Measurements from ENCODE around the gene OLFML3.
"Not testable (repeated sequence)": the region's sequence is repeated elsewhere in the genome, so short reads cannot be mapped to it uniquely, and the experiment has no call there.

Gene OLFML3

DNA sequence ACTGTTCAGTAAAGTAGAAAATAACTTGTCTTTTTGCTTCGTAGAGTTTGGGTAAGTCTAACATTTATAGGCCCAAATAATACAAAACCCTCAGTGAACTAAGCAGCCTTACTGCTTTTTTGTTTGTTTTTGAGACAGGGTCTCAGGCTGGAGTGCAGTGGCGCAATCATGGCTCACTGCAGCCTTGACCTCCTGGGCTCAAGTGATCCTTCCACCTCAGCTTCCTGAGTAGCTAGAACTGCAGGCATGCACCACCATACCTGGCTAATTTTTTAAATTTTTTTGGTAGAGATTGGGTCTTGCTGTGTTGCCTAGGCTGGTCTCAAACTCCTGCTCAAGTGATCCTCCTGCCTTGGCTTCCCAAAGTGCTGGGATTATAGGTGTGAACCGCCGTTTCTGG, 31.1 kb upstream of the OLFML3 start:
- DNase-seq (ENCODE audit: low spot score), result not testable (repeated sequence)

DNA sequence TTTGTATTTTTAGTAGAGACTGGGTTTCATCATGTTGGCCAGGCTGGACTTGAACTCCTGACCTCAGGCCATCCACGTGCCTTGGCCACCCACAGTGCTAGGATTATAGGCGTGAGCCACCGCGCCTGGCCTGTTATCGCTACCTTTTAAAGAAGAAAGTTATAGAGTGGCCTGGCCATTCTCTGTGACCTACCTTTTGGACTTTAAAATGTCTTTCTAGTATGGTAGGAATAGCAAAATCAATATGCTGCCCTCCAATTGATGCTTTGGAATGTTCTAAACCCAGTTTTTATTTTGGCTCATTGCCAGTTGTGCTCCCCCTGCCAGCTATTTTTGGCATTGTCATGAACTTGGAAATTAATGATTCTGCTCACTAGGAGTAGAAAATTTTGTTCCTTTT, 30.3 kb upstream of the OLFML3 start:
- no peak for DNase-seq (ENCODE audit: low spot score)

DNA sequence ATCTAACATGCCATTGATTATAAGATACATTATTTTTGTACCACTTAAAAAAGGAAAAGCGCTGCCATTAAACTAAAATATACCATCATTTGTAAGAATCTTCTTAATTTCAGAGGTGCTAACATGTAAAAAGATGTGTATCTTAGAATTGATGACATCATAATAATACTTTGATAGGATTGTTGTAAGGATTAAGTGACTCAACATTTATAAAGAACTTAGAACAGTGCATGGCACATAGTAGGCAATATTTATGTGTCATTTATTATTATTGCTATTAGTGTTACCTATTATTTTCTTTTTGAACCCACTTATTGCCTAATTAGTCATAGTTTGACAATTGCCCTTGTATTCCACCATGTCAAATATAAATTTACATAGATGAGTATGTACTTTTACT, 28.4 kb upstream of the OLFML3 start:
- no peak for DNase-seq (ENCODE audit: low spot score)

DNA sequence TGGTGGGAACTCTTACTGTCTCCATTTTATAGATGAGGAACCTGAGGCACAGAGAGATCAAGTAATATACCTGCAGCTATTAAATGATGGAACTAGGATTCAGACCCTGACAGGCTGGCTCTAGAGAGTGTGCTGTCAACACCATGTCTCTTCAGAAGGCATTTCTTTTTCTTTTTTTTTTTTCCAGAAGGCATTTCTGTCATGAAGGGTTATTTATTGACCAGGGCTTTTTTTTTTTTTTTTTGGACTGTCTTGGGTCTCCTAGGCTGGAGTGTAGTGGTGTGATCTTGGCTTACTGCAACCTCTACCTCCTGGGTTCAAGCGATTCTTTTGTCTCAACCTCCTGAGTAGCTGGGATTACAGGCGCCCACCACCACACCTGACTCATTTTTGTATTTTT, 27.6 kb upstream of the OLFML3 start:
- DNase-seq (ENCODE audit: low spot score), result no peak

DNA sequence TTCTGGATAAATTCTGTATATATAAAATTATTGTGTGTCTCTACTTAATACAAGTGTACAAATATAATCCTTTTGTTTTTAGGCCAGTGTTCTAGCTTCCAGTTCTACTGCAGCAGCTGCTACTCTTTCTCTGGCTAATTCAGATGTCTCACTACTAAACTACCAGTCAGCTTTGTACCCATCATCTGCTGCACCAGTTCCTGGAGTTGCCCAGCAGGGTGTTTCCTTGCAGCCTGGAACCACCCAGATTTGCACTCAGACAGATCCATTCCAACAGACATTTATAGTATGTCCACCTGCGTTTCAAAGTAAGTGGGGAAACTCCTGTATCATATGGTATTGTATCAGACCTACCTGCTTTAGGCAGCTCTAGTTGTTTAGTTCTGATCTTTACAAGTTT, 21.3 kb upstream of the OLFML3 start:
- DNase-seq (ENCODE audit: low spot score), result no peak

DNA sequence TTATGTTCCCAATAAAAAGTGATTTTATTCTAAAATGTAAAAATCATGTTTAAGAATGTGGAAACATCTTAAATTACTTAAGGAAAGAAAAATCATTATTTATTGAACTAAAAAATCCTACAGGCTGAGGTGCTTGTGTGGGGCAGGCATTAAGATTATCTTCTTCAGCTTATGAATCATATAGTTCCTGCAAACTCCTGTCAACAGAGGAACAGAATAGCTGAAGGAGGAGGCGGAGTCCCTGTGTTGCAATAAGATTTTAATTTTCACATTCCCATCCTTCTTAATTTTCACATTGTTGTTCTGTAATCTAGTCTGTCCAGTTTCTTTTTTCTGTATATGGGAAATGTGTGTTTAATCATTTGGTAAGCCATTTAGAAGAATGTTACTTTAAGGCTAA, 20.6 kb upstream of the OLFML3 start:
- no peak for DNase-seq (ENCODE audit: low spot score)

DNA sequence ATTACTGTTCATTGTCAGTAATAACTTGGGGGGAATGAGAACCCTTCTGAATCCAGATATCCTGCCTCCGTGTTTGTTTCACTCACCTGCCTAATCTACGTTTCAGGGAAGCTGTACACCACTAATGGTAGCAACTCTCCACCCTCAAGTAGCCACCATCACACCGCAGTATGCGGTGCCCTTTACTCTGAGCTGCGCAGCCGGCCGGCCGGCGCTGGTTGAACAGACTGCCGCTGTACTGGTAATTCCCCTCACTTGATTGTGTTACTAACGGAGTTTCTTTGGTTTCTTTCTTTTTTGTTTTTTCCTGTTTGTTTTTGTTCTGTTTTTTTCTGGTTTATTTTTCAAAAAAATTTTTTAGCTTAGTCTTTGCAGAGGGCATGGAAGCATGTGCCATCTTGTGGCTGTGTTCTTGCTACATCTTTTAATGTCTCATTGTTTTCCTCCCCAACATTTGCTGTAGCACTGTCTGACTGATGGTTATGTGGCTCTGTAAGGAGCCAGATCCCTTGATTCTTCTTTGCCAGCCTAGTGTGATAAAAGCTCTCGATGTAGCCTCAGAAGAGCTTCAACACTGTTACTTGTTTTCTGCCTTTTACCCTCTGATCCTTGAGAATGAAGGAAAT, 15.9 kb upstream of the OLFML3 start:
- no peak for DNase-seq (ENCODE audit: low spot score)

DNA sequence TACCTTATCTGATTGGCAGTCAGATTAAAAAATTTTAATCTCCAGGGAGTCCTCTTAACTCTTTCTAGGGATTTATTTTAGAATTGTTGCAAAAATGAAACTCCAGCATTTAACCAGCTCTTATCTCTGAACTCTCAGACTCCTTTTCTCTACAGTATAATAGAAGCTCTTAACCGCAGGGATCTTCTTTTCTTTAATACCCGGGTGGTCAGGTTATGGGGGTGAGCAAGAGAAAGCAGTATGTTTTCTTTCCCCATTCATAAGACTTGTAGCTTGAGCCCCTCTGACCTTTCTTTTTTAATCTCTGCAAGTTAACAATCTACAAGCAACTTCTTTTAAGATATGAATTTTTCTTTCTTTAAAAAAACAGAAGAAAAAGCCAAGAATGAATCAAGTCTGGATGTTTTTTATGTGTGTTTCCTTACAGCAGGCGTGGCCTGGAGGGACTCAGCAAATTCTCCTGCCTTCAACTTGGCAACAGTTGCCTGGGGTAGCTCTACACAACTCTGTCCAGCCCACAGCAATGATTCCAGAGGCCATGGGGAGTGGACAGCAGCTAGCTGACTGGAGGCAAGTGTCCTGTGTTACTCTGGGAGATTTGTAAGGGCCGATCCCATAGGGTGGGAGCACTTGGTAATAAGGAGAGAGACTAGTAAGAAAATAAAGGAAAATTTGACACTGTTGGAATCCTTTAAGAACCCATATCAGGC, 13.4 kb upstream of the OLFML3 start:
- DNase-seq (ENCODE audit: low spot score), result no peak

DNA sequence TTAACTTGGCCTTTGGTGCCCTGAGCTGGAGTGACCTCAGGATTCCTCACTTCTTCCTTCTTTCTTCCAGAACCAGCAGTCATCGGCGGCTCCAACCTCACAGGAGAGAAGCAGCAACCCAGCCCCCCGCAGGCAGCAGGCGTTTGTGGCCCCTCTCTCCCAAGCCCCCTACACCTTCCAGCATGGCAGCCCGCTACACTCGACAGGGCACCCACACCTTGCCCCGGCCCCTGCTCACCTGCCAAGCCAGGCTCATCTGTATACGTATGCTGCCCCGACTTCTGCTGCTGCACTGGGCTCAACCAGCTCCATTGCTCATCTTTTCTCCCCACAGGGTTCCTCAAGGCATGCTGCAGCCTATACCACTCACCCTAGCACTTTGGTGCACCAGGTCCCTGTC, 6.3 kb upstream of the OLFML3 start:
- DNase-seq (ENCODE audit: low spot score), result no peak

DNA sequence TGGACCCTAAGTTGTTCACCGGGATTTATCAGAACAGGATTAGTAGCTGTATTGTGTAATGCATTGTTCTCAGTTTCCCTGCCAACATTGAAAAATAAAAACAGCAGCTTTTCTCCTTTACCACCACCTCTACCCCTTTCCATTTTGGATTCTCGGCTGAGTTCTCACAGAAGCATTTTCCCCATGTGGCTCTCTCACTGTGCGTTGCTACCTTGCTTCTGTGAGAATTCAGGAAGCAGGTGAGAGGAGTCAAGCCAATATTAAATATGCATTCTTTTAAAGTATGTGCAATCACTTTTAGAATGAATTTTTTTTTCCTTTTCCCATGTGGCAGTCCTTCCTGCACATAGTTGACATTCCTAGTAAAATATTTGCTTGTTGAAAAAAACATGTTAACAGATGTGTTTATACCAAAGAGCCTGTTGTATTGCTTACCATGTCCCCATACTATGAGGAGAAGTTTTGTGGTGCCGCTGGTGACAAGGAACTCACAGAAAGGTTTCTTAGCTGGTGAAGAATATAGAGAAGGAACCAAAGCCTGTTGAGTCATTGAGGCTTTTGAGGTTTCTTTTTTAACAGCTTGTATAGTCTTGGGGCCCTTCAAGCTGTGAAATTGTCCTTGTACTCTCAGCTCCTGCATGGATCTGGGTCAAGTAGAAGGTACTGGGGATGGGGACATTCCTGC, 3.9 kb upstream of the OLFML3 start:
- DNase-seq (ENCODE audit: low spot score), result no peak

DNA sequence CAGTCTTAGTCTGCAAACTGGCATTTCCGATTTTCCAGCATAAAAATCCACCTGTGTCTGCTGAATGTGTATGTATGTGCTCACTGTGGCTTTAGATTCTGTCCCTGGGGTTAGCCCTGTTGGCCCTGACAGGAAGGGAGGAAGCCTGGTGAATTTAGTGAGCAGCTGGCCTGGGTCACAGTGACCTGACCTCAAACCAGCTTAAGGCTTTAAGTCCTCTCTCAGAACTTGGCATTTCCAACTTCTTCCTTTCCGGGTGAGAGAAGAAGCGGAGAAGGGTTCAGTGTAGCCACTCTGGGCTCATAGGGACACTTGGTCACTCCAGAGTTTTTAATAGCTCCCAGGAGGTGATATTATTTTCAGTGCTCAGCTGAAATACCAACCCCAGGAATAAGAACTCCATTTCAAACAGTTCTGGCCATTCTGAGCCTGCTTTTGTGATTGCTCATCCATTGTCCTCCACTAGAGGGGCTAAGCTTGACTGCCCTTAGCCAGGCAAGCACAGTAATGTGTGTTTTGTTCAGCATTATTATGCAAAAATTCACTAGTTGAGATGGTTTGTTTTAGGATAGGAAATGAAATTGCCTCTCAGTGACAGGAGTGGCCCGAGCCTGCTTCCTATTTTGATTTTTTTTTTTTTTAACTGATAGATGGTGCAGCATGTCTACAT, 2.5 kb upstream of the OLFML3 start:
- peak; percentile 17 for DNase-seq (ENCODE audit: low spot score)

DNA sequence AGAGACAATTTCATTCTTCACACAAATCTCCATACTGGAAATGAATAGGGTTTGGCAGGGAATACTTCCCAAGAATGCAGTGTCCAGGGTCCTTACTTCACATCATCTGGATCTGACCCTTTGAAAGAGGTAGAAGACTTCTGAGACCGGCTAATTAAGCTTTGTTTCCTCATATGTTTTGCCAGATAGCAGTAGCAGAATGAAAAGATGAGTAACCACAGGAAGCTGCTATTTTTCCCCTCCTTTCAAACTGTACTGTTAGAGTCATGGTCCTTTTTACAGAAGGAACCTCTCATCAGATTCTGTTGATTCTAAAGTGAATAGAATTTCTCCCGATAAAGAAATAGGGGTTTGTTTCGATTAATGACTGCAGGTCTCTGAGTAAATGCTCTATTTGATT, 1.4 kb upstream of the OLFML3 start:
- DNase-seq (ENCODE audit: low spot score), result no peak

DNA sequence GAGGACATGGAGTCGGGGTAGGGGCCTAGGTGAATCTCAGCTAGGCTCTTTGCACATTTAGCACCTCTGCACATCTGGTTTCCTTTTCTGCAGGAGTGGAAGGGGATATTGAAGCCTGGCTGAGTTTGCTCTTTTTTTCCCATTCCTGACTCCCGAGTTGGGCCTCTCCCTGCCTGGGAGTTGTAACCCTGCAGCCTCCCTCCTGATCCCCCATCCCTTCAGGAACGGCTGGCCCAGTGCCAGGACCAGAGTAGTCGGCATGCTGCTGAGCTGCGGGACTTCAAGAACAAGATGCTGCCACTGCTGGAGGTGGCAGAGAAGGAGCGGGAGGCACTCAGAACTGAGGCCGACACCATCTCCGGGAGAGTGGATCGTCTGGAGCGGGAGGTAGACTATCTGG, 836 bp downstream of the OLFML3 start:
- DNase-seq (ENCODE audit: low spot score), result peak; percentile 61

DNA sequence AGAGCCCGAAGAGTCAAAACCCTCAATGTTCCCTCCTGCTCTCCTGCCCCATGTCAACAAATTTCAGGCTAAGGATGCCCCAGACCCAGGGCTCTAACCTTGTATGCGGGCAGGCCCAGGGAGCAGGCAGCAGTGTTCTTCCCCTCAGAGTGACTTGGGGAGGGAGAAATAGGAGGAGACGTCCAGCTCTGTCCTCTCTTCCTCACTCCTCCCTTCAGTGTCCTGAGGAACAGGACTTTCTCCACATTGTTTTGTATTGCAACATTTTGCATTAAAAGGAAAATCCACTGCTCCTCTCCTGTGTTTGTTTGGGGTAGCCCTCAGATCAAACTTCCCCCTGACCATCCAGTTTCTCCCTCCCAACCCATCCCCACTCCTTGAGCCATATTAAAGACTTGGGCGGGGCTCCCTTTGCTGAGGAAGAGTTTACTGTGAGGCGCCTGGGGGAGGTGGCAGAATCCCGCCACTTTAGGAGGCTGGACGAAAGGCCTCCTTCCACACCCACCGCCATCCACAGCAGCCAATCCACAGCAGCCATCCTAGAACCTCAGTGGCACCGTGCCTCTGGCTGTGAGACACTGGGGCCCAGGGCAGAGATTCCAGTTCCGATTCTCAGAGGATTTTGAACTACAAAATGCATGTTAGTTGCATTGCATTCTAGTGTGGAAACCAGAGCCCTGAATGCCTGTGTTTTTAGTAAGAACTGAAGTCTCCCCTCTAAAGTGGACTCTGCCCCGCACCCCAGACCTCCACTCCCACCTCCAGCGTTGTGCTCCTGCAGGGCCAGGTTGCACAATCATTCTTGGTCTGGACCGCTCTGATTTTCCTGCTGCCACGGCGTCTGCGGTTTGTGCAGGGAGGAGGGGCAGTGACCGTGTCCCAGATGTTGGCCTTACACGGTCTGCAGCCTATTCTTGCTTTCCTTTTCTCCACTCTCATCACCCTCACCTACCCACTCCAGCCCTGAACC, 3.0 kb downstream of the OLFML3 start:
- peak; percentile 46 for DNase-seq (ENCODE audit: low spot score)

DNA sequence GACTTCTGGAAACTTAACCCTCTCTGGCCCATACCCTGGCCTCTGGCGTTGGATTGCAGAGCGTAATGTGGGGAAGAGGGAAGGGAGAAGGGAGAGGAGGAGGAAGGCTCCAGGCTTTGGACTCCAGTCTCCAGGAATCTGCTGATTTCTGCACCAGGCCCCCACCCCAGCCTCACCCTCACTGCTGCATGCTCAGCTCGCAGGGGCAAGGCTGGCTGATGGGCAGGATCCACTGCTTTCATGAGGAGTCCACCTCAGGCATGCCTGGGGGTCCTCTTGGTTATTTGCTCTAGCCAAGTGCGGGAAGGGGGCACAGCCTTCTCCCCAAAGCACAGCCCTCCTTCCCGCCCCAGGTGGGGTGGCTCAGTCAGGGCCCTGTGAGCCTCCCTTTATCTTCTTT, 3.7 kb downstream of the OLFML3 start:
- DNase-seq (ENCODE audit: low spot score), result no peak

DNA sequence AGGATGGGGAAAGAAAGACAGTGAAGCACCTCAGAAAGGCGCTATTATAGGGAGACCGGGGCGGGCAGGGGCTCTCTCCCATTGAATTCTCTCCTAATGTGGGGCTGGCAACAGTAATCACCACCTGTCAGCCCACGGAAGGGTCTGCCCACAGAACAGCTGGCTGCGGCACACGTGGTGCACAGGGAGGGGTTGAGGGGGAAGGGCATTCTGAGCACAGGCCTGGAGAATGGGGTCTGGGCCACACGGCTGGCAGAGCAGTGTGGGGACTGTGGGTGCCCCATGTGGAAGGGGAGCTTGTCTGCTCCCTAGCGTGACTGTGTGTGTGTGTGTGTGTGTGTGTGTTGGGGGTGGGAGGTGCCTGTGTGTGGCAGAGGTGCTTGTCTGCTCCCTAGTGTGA, 4.1 kb downstream of the OLFML3 start:
- DNase-seq (ENCODE audit: low spot score), result peak; percentile 34

DNA sequence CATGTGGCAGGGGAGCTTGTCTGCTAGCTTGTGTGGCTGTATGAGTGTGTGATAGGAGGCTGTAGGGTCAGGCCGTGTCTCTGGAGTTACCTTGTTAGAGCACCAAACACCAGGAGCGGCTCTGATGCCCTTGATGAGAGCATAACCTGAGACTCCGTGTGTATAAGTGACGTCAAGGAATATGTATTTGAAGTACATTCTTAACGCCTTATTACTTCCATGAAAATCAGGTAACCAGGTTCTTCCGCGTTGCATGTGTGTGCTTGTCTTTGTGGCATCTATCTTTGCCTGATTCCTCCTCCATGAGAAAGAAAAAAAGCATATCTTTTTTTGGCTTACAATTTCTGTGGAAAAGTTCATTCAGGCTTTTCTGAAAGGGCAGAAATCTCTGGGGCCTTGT, 4.6 kb downstream of the OLFML3 start:
- DNase-seq (ENCODE audit: low spot score), result no peak

DNA sequence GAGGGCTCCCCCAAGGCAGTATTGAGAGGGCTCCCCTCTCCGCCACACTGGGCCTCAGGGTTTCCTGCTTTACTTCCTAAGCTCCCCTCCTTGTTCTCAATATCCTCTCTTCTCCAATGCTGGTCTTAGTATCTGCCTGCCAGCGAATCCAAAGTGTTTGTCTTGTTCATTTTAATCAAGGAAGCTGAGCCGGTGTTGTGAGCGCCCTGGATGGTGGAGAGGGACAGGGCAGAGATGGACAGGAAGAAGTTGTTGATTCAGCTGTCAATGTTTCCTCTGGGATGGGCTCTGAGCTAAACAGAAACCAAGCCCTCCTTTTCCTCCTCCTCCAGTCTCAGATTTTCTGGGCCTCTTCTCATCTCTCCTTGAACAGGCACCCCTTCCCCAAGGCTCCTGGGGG, 5.4 kb downstream of the OLFML3 start:
- DNase-seq (ENCODE audit: low spot score), result no peak

DNA sequence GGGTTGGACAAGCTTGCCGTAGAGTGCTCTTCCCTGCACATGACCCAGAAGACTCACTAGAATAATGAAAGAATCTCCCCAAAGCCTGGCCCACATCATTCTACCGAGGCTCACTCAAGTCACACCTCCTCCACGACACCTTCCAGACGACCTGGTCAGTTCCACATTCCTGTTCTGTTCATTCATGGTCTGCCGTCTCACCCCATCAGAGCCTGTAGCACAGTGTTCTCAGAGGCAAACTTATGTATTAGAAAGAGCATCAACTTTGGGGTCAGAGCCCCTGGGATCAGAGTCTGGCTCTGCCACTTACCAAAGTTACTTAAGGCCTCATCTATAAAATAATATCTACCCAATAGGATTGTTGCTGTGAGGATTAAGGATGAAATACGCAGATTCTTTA, 7.5 kb downstream of the OLFML3 start:
- DNase-seq (ENCODE audit: low spot score), result no peak

DNA sequence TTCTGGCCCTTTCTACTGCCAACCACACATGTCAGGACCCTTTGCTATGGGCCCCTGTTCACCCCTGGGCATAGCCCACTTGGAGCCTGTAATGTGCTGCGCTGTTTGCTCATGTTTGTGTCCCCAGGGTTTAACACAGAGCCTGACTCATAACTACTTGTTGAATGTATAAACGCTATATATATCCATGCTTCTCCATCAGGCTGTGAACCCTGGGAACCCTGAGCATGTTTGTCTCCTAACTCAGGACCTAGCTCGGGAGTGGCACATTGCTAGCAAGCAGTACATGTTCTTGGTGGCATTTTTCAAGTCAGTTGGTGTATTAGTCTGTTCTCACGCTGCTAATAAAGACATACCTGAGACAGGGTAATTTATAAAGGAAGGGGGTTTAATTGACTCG, 8.0 kb downstream of the OLFML3 start:
- no peak for DNase-seq (ENCODE audit: low spot score)

DNA sequence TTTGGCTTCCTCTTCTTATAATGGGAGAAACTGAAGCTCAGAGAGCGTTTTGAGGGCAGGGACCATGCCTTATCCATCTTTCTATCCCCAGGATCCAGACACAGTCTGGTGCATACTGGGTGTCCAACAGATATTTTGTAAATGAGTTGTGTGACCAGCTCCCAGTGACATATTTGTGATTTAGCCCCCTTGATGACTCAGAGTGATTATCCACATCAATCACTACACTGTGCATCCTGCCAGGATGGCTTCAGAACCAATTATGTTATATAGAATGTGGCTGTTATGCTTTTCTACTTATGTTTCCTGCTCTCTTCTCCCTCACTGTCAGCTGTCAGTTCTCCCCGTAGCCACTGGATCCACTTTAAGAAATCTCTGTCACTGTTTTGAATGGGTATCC, 11.3 kb downstream of the OLFML3 start:
- peak; percentile 24 for DNase-seq (ENCODE audit: low spot score)
